HepG2 (cell line): ENCODE data around the gene C19orf73. TPM values are rescaled to one million over a fixed set of nuclear protein-coding genes. Genes with fewer than 3 reads are reported as not detected.
A peak's percentile ranks its signal among the peaks of the same experiment; 100 is the strongest.
"Not testable (repeated sequence)": the region's sequence is repeated elsewhere in the genome, so short reads cannot be mapped to it uniquely, and the experiment has no call there.

Experiments used
- ATAC-seq: fragments of 200-7000 bp; cut with Tn5 transposase; 3 replicates; pipeline ENCODE4 v1.9.1; 2020; ENCODE audit warnings: mild to moderate bottlenecking, moderate library complexity
- BruUV-seq: library from RNA; stranded (reverse); fragments of 400-500 nt; replicated peaks from 2 replicates; lab custom pipeline; 2021; lab: Mats Ljungman, UMichigan
- CTCF ChIA-PET: fragments of 300-600 bp; formaldehyde crosslinking; extraction: SDS; loops from one replicate; lab custom pipeline; 2021; ENCODE audit warnings: low total read pairs, inconsistent platforms, low intra/inter-chr PET ratio; lab: Yijun Ruan, JAX
- POLR2A ChIA-PET: fragments of 350-600 bp; sonication (Branson Sonifier 250); formaldehyde crosslinking; loops from one replicate; lab custom pipeline; 2020; ENCODE audit warnings: antibody characterized with exemption, inconsistent platforms; lab: Yijun Ruan, JAX
- DNase-seq: peaks from one replicate; pipeline ENCODE4 v3.0.0-alpha.2; 2015; ENCODE audit warnings: low spot score
- FAIRE-seq: peaks from 3 replicates; lab custom pipeline; 2011; peaks lifted over from hg19 to GRCh38; lab: Jason Lieb, UNC
- H2AFZ ChIP-seq: one replicate; pipeline ENCODE4 v1.6.1; 2011; ENCODE audit warnings: low read length, inconsistent platforms
- H3K27ac ChIP-seq: fragments of 300-600 bp; 3 replicates; pipeline ENCODE4 v1.8.0; 2011; ENCODE audit warnings: mixed run types, mild to moderate bottlenecking, mixed read lengths, low read length, inconsistent platforms; ENCODE audit not compliant: insufficient read depth; ENCODE audit errors: extremely low read length
- H3K27me3 ChIP-seq, 2 experiments: fragments of 200-600 bp in 1 of 2; 2 replicates in 1 of 2; 3 replicates in 1 of 2; pipeline versions ENCODE4 v1.6.0 to v1.8.0; 2011; ENCODE audit warnings: low read length in 2 of 2, mild to moderate bottlenecking in 2 of 2, moderate library complexity in 2 of 2, inconsistent platforms in 1 of 2; ENCODE audit not compliant: insufficient read depth in 2 of 2, control insufficient read depth in 1 of 2
- H3K36me3 ChIP-seq, 2 experiments: fragments of 200-600 bp in 1 of 2; replicated peaks in 1 of 2; 2 replicates in 1 of 2; 3 replicates in 1 of 2; pipeline versions ENCODE4 v1.5.1 to v1.8.0; 2011; ENCODE audit warnings: low read length in 2 of 2, inconsistent platforms in 1 of 2; ENCODE audit not compliant: insufficient read depth in 2 of 2, control insufficient read depth in 1 of 2
- H3K4me1 ChIP-seq: 2 replicates; pipeline ENCODE4 v1.5.1; 2012; ENCODE audit warnings: low read length, inconsistent platforms; ENCODE audit not compliant: insufficient read depth
- H3K4me2 ChIP-seq: 2 replicates; pipeline ENCODE4 v1.6.0; 2011; ENCODE audit warnings: low read depth, low read length, inconsistent platforms
- H3K4me3 ChIP-seq, 3 experiments: fragments of 200-600 bp in 1 of 3; sonication (generic), shearing (Covaris generic) in 1 of 3; replicated peaks in 1 of 3; 2 replicates each; pipeline ENCODE4 v1.5.1; 2011 to 2016; ENCODE audit warnings: low read length in 3 of 3, inconsistent platforms in 2 of 3, low read depth in 2 of 3, mild to moderate bottlenecking in 2 of 3, control low read depth in 1 of 3, mixed read lengths in 1 of 3; ENCODE audit not compliant: insufficient read depth in 1 of 3
- H3K79me2 ChIP-seq: one replicate; pipeline ENCODE4 v1.6.1; 2011; ENCODE audit warnings: low read length, inconsistent platforms; ENCODE audit not compliant: insufficient read depth
- H3K9ac ChIP-seq: 2 replicates; pipeline ENCODE4 v1.6.0; 2011; ENCODE audit warnings: mild to moderate bottlenecking, low read depth, low read length, inconsistent platforms; ENCODE audit not compliant: insufficient read depth
- H3K9me3 ChIP-seq: 2 replicates; pipeline ENCODE4 v1.5.1; 2012; ENCODE audit warnings: mild to moderate bottlenecking, low read length
- H4K20me1 ChIP-seq: 2 replicates; pipeline ENCODE4 v1.6.0; 2011; ENCODE audit warnings: inconsistent platforms, mild to moderate bottlenecking, low read length, moderate library complexity; ENCODE audit not compliant: insufficient read depth
- HES4 ChIP-seq: sonication (generic); formaldehyde crosslinking; IDR thresholded peaks from 2 replicates; pipeline ENCODE4 v1.9.0; 2021; ENCODE audit warnings: mild to moderate bottlenecking, missing genetic modification reagents, borderline replicate concordance
- KLF16 ChIP-seq, 2 experiments: sonication (generic) in 1 of 2; formaldehyde crosslinking in 1 of 2; IDR thresholded peaks; 2 replicates each; pipeline versions ENCODE4 v1.6.1 to v1.8.0; 2016 to 2023; ENCODE audit warnings: missing genetic modification reagents in 2 of 2, missing compliant biosample characterization in 1 of 2
- SYNCRIP ChIP-seq: fragments of 200-400 bp; formaldehyde crosslinking; IDR thresholded peaks from 2 replicates; pipeline ENCODE4 v1.6.1; 2018; ENCODE audit warnings: mild to moderate bottlenecking, low read depth, low read length; ENCODE audit not compliant: insufficient read depth
- ZNF121 ChIP-seq: sonication (generic); formaldehyde crosslinking; IDR thresholded peaks from 2 replicates; pipeline ENCODE4 v1.5.0; 2020; ENCODE audit warnings: mild to moderate bottlenecking, missing genetic modification reagents
- ZNF552 ChIP-seq: sonication (generic); formaldehyde crosslinking; IDR thresholded peaks from 2 replicates; pipeline ENCODE4 v1.9.0; 2022; ENCODE audit warnings: missing genetic modification reagents, mild to moderate bottlenecking, borderline replicate concordance
- WGBS: methylation state at CpG from one replicate; pipeline ENCODE4 v1.1.6; 2017; ENCODE audit warnings: low lambda C conversion rate; 5-methylcytosine and 5-hydroxymethylcytosine counted together
- in situ Hi-C: cut with HindIII; loops from 2 replicates; pipeline ENCODE4 v1.10.0; 2017; ENCODE audit warnings: low pct_unique_long_range_greater_than_20kb; ENCODE audit not compliant: extremely low pct_ligation_motif_present
- intact Hi-C: fragments of 100-400 bp; cut with micrococcal nuclease; formaldehyde crosslinking; loops from one replicate; pipeline ENCODE4 v1.10.0; 2022; ENCODE audit not compliant: unreplicated experiment
- polyA plus RNA-seq, 8 experiments: library from polyadenylated mRNA; depleted of rRNA in 3 of 8; stranded (reverse) in 7 of 8; unstranded in 1 of 8; fragments of >200 nt; fragmentation: Illumina TruSeq in 4 of 8; extraction: Trizol in 4 of 8; gene quantifications; 2 replicates each; pipeline versions ENCODE4 v1.2.1 to v1.2.3, GENCODE V29; 2011 to 2016; ENCODE audit warnings: low read depth in 4 of 8, missing spikeins in 1 of 8, mixed read lengths in 1 of 8; ENCODE audit not compliant: insufficient read depth in 1 of 8
- total RNA-seq, 5 experiments: library from RNA; depleted of rRNA; stranded (reverse); fragments of >200 nt; fragmentation: Illumina TruSeq; extraction: Trizol; gene quantifications; 2 replicates each; pipeline ENCODE4 v1.2.3, GENCODE V29; 2016; ENCODE audit warnings: low read depth in 1 of 5
- TF ChIP-seq, protein P1 (sequence below): sonication (generic); formaldehyde crosslinking; IDR thresholded peaks from 2 replicates; pipeline ENCODE4 v1.4.0; 2020; ENCODE audit warnings: missing genetic modification reagents, mild to moderate bottlenecking, borderline replicate concordance

The C19orf73 gene
- total and polyA plus RNA-seq, 2 of the 13 experiments (the other 11 are each of a cell fraction or from before 2014, with no cell fraction given) = 1.4 to 1.5 TPM

DNA sequence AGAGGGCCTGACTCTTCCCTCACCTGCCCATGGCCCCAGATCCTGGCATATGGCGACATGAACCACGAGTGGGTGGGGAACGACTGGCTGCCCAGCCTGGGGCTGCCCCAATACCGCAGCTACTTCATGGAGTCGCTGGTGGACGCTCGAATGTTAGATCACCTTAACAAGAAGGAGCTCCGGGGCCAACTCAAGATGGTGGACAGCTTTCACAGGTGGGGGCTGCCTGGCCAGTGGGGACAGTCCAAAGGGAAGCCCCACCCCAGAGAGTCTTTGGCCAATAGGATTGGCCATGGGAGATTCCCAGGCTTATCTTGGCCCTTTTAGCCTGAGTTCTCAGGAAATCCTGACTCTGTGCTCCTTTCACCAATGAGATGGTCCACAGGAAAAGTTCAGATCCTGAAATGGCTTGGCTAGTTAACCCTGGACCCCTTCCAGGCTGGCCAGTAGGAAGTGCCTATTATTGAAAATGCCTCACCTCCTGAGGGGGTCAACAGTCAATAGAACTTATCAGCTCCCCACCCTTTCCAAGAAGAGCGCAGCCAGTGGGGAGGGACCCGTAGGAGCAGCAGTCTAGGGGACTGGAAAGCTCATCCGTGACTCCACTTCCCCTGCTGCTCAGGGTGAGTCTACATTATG lies 29.2 kb upstream of the C19orf73 start:
- Histone ChIP-seq H3K79me2 (no peaks in the 10 kb centered on the region), H2AFZ (no peak overlapping the region), H4K20me1 (no peaks in the 10 kb centered on the region), H3K9ac (no peak overlapping the region), H3K36me3 (no peaks in the 10 kb centered on the region), H3K4me2 (peak overlapping the region; percentile 94), H3K27me3 (no peaks in the 10 kb centered on the region; a peak in 2 of 5 replicates), H3K9me3 (no peaks in the 10 kb centered on the region), H3K4me3 (peak overlapping the region in 1 of 3 experiments; percentile 86; a peak in 1 of 6 replicates), H3K4me1 (peaks cover 54% of the 10 kb centered on the region), H3K27ac (no peak overlapping the region)
- no peak for ATAC-seq
- 89% methylated on average over 6 of the region's 11 CpGs for WGBS
- no peak for FAIRE-seq
- ChIA-PET CTCF (no interaction called here), POLR2A (interaction anchor here (1.3 to 3.2 kb wide), 5 partner anchors 20 to 341 kb away, joined by 3 to 21 read pairs (median 10); partner anchors contain the start of genes GYS1, LIN7B and RUVBL2)
- in situ Hi-C loops = no loop called here
- no peak for TF ChIP-seq ZNF552
- no peak for TF ChIP-seq HES4 (CRISPR knock-in tag)
- no peak for TF ChIP-seq SYNCRIP
- no peak for TF ChIP-seq KLF16 (CRISPR knock-in tag; IDR thresholded peaks at IDR 0.05)
- TF ChIP-seq ZNF121 (CRISPR knock-in tag) = no peak
- BruUV-seq = no TSS peak
- intact Hi-C loops = loop anchor here (5.0 kb wide), 1 partner anchor 51 kb away; no protein-coding TSS in a partner anchor
- DNase-seq = no peak

DNA sequence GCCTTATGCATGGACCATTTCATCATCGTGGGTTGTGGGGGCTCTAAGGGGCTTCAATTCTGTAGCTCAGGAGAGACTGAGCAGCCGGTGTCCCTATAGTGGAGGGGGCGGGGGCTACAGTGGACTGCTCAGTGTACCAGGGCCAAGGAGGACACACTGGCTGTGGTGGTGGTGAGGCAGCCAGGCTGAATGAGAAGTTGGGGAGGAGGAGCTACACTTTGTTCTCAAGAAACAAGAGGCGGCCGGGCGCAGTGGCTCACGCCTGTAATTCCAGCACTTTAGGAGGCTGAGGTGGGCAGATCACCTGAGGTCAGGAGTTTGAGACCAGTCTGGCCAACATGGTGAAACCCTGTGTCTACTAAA lies 27.4 kb upstream of the C19orf73 start:
- H3K4me2 ChIP-seq, H3K79me2 ChIP-seq, BruUV-seq, H3K27ac ChIP-seq, H3K4me3 ChIP-seq, H3K9me3 ChIP-seq, FAIRE-seq, DNase-seq, H3K36me3 ChIP-seq, H4K20me1 ChIP-seq, in situ Hi-C loops, H2AFZ ChIP-seq, ATAC-seq, POLR2A ChIA-PET, H3K27me3 ChIP-seq, H3K9ac ChIP-seq: not testable (repeated sequence)
- intact Hi-C loops = loop anchor here (5.0 kb wide), 1 partner anchor 49 kb away; no protein-coding TSS in a partner anchor
- WGBS = 65% methylated on average over 6 of the region's 7 CpGs
- peaks cover 47% of the 10 kb centered on the region for H3K4me1 ChIP-seq
- CTCF ChIA-PET = interaction anchor here (1.2 kb wide), 1 partner anchor 48 kb away, joined by 11 read pairs; no protein-coding TSS in a partner anchor
- TF ChIP-seq, protein P1, sequence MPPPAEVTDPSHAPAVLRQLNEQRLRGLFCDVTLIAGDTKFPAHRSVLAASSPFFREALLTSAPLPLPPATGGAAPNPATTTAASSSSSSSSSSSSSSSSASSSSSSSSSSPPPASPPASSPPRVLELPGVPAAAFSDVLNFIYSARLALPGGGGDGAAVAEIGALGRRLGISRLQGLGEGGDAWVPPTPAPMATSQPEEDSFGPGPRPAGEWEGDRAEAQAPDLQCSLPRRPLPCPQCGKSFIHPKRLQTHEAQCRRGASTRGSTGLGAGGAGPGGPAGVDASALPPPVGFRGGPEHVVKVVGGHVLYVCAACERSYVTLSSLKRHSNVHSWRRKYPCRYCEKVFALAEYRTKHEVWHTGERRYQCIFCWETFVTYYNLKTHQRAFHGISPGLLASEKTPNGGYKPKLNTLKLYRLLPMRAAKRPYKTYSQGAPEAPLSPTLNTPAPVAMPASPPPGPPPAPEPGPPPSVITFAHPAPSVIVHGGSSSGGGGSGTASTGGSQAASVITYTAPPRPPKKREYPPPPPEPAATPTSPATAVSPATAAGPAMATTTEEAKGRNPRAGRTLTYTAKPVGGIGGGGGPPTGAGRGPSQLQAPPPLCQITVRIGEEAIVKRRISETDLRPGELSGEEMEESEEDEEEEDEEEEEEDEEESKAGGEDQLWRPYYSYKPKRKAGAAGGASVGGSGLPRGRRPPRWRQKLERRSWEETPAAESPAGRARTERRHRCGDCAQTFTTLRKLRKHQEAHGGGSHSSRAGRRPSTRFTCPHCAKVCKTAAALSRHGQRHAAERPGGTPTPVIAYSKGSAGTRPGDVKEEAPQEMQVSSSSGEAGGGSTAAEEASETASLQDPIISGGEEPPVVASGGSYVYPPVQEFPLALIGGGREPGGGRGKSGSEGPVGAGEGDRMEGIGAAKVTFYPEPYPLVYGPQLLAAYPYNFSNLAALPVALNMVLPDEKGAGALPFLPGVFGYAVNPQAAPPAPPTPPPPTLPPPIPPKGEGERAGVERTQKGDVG = 0 out of 2 replicates have a peak, but pooled peaks have one; percentile 7
